Measurements from ENCODE around the gene CCDC174.
A peak's percentile ranks its signal among the peaks of the same experiment; 100 is the strongest.

Gene CCDC174

DNA sequence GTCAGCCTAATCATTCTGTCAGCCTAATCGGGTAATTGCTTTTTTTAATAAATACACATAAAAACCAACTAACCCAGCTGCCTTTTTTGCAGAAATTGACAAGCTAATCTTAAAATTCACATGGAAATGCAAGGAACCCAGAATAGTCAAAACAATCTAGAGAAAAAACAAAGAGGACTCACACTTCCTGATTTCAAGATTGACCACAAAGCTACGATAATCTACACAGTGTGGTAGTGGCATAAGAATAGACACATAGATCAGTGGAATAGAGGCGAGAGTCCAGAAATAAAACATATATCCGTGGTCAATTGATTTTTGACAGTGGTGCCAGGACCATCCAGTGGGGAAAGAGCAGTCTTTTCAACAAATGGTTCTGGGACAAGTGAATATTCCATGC, 21.0 kb downstream of the CCDC174 start:
- no peak overlapping the region for H2AFZ ChIP-seq
- H3K4me2 ChIP-seq (ENCODE audit: low read length), result no peak overlapping the region
- no peak overlapping the region for H3K27ac ChIP-seq
- H3K27me3 ChIP-seq (ENCODE audit: control insufficient read depth, insufficient read depth, low read length), result no peaks in the 10 kb centered on the region
- H3K36me3 ChIP-seq (ENCODE audit: control insufficient read depth, insufficient read depth, low read length), result no peaks in the 10 kb centered on the region
- no peak overlapping the region for H3K9ac ChIP-seq
- peaks cover 6% of the 10 kb centered on the region for H3K4me1 ChIP-seq
- H3K79me2 ChIP-seq, result no peaks in the 10 kb centered on the region
- H3K9me3 ChIP-seq (ENCODE audit: control insufficient read depth, low read length), result no peaks in the 10 kb centered on the region
- H3K4me3 ChIP-seq (ENCODE audit: low read depth, low read length), result no peak overlapping the region
- no peak for TF ChIP-seq CTCF (IDR thresholded peaks at IDR 0.05)

GRCh38 chr3:14674841-14675240, 23.3 kb downstream of the CCDC174 start, which contains the start of gene C3orf20:
TSS of gene C3orf20 (plus strand) at chr3:14675141. CDS start at chr3:14682714, 7,573 bp downstream.
- H3K36me3 ChIP-seq (ENCODE audit: control insufficient read depth, insufficient read depth, low read length), result no peaks in the 10 kb centered on the region
- no peaks in the 10 kb centered on the region for H3K79me2 ChIP-seq
- no peak within 1 kb of the TSS for H2AFZ ChIP-seq
- no peaks in the 10 kb centered on the region for H3K9me3 ChIP-seq (ENCODE audit: control insufficient read depth, low read length)
- no peak for TF ChIP-seq CTCF (IDR thresholded peaks at IDR 0.05)
- no peak within 1 kb of the TSS for H3K4me2 ChIP-seq (ENCODE audit: low read length)
- peaks cover 6% of the 10 kb centered on the region for H3K4me1 ChIP-seq
- no peak within 1 kb of the TSS for H3K4me3 ChIP-seq (ENCODE audit: low read depth, low read length)
- H3K27me3 ChIP-seq (ENCODE audit: control insufficient read depth, insufficient read depth, low read length), result no peaks in the 10 kb centered on the region
- no peak within 1 kb of the TSS for H3K9ac ChIP-seq
- H3K27ac ChIP-seq, result no peak within 1 kb of the TSS

DNA sequence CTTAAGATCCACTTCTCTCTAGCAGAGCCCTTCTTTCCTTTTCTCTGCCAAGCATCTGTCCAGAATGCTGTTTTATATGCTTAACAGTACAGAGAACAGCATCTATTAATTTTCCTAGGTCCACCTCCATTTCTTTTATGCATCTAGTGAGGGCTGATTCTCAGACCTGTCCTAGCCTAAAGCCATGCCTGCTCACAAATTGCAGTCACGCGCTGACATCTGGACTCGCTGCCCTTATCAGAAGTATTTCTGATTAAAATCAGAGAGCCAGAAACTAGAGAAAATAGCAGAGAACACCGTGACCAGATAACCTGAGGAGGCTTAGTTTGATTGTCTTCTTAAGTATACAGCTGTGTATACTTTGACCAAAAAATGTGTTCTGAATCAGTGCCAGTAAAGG, 25.3 kb downstream of the CCDC174 start:
- H3K4me1 ChIP-seq, result peaks cover 6% of the 10 kb centered on the region
- H3K27me3 ChIP-seq (ENCODE audit: control insufficient read depth, insufficient read depth, low read length), result no peaks in the 10 kb centered on the region
- no peaks in the 10 kb centered on the region for H3K36me3 ChIP-seq (ENCODE audit: control insufficient read depth, insufficient read depth, low read length)
- no peaks in the 10 kb centered on the region for H3K79me2 ChIP-seq
- H3K9ac ChIP-seq, result no peak overlapping the region
- H2AFZ ChIP-seq, result no peak overlapping the region
- no peak for TF ChIP-seq CTCF (IDR thresholded peaks at IDR 0.05)
- H3K4me3 ChIP-seq (ENCODE audit: low read depth, low read length), result no peak overlapping the region
- H3K4me2 ChIP-seq (ENCODE audit: low read length), result peak overlapping the region; percentile 19
- H3K9me3 ChIP-seq (ENCODE audit: control insufficient read depth, low read length), result no peaks in the 10 kb centered on the region
- no peak overlapping the region for H3K27ac ChIP-seq

DNA sequence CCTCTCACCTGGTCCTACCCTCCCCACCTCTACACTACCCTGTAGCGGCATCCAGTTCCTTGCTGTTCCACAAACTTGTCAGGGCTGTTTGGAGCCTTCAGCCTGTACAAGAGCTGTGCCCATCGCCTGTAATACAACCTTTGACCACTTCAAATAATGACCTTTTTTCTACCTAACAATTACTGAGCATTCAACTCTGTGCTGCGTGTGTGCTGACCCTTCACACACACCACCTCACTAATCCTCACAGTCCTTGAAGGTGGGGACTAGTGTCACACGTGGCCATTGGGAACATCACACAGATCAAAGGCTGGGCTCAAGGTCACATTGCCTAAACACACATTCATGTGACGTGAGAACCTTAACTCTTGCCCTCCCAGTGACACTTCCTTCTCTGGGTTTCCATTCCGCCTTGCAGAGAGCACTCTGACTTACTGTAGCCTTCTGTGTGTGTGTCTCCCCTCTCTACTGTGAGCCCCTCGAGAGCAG, 26.5 kb downstream of the CCDC174 start:
- no peak for TF ChIP-seq CTCF (IDR thresholded peaks at IDR 0.05)
- no peaks in the 10 kb centered on the region for H3K27me3 ChIP-seq (ENCODE audit: control insufficient read depth, insufficient read depth, low read length)

DNA sequence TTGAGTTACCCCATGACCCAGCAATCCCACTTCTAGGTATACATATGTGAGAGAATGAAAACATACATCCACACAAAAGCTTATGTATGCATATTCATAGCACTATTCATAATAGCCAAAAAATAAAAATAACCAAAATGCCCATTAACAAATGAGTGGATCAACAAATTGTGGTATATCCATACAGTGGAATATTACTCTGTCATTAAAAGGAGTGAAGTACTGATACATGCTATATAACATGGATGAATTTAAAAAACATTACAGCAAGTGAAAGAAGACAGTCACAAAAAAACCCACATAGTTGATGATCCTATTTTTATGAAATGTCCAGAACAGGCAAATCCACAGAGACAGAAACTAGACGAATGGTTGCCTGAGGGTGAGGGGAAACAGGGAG, 28.6 kb downstream of the CCDC174 start:
- H3K9ac ChIP-seq, result no peak overlapping the region
- H3K4me1 ChIP-seq, result peaks cover 6% of the 10 kb centered on the region
- no peak overlapping the region for H2AFZ ChIP-seq
- H3K9me3 ChIP-seq (ENCODE audit: control insufficient read depth, low read length), result no peaks in the 10 kb centered on the region
- no peak overlapping the region for H3K27ac ChIP-seq
- no peaks in the 10 kb centered on the region for H3K79me2 ChIP-seq
- H3K4me3 ChIP-seq (ENCODE audit: low read depth, low read length), result no peak overlapping the region
- H3K36me3 ChIP-seq (ENCODE audit: control insufficient read depth, insufficient read depth, low read length), result no peaks in the 10 kb centered on the region
- no peaks in the 10 kb centered on the region for H3K27me3 ChIP-seq (ENCODE audit: control insufficient read depth, insufficient read depth, low read length)
- H3K4me2 ChIP-seq (ENCODE audit: low read length), result no peak overlapping the region
- no peak for TF ChIP-seq CTCF (IDR thresholded peaks at IDR 0.05)

More for the DNA sequence above, 26.5 kb downstream of the CCDC174 start:
- no peaks in the 10 kb centered on the region for H3K79me2 ChIP-seq
- no peak overlapping the region for H3K4me2 ChIP-seq (ENCODE audit: low read length)
- no peaks in the 10 kb centered on the region for H3K36me3 ChIP-seq (ENCODE audit: control insufficient read depth, insufficient read depth, low read length)
- no peak overlapping the region for H3K9ac ChIP-seq
- no peak overlapping the region for H2AFZ ChIP-seq
- peaks cover 6% of the 10 kb centered on the region for H3K4me1 ChIP-seq
- H3K9me3 ChIP-seq (ENCODE audit: control insufficient read depth, low read length), result no peaks in the 10 kb centered on the region
- H3K4me3 ChIP-seq (ENCODE audit: low read depth, low read length), result no peak overlapping the region
- H3K27ac ChIP-seq, result no peak overlapping the region
